Astrocyte (in vitro differentiated cells and primary cell): ENCODE data around the gene THAP11. TPM values are rescaled to one million over a fixed set of nuclear protein-coding genes. Genes with fewer than 3 reads are reported as not detected.

Experiments used
- DNase-seq: peaks from one replicate; pipeline ENCODE4 v3.0.0-alpha.2; 2010; ENCODE audit warnings: low read depth
- FAIRE-seq: peaks from 2 replicates; lab custom pipeline; 2011; peaks lifted over from hg19 to GRCh38; lab: Jason Lieb, UNC
- H2AFZ ChIP-seq: 2 replicates; pipeline ENCODE4 v1.6.0; 2012; ENCODE audit warnings: low read depth, low read length, inconsistent platforms
- H3K27ac ChIP-seq: 2 replicates; pipeline ENCODE4 v1.5.1; 2011; ENCODE audit warnings: low read depth, low read length, inconsistent platforms
- H3K27me3 ChIP-seq: 2 replicates; pipeline ENCODE4 v1.6.0; 2011; ENCODE audit warnings: low read length, inconsistent platforms; ENCODE audit not compliant: insufficient read depth
- H3K36me3 ChIP-seq: 2 replicates; pipeline ENCODE4 v1.5.1; 2011; ENCODE audit warnings: low read length, inconsistent platforms; ENCODE audit not compliant: insufficient read depth
- H3K4me1 ChIP-seq: 2 replicates; pipeline ENCODE4 v1.5.1; 2011; ENCODE audit warnings: low read length, inconsistent platforms; ENCODE audit not compliant: insufficient read depth
- H3K4me2 ChIP-seq: 2 replicates; pipeline ENCODE4 v1.6.0; 2012; ENCODE audit warnings: low read length, inconsistent platforms
- H3K4me3 ChIP-seq: 2 replicates; pipeline ENCODE4 v1.5.1; 2011; ENCODE audit warnings: low read depth, mild to moderate bottlenecking, low read length, inconsistent platforms; ENCODE audit not compliant: insufficient read depth
- H3K79me2 ChIP-seq: 2 replicates; pipeline ENCODE4 v1.6.0; 2012; ENCODE audit warnings: mild to moderate bottlenecking, low read length, inconsistent platforms; ENCODE audit not compliant: insufficient read depth
- H3K9ac ChIP-seq: 2 replicates; pipeline ENCODE4 v1.6.0; 2012; ENCODE audit warnings: mild to moderate bottlenecking, low read length, inconsistent platforms
- H3K9me3 ChIP-seq: 2 replicates; pipeline ENCODE4 v1.5.1; 2012; ENCODE audit warnings: low read depth, mild to moderate bottlenecking, low read length, inconsistent platforms; ENCODE audit not compliant: insufficient read depth
- H4K20me1 ChIP-seq: 2 replicates; pipeline ENCODE4 v1.6.0; 2012; ENCODE audit warnings: low read length, inconsistent platforms; ENCODE audit not compliant: insufficient read depth
- H3K27ac Mint-ChIP-seq: one replicate; pipeline ENCODE4 v1.8.0; 2021; ENCODE audit warnings: mild to moderate bottlenecking, mixed read lengths; ENCODE audit not compliant: unreplicated experiment
- H3K27me3 Mint-ChIP-seq: one replicate; pipeline ENCODE4 v1.8.0; 2021; ENCODE audit warnings: low read depth, mixed read lengths; ENCODE audit not compliant: unreplicated experiment
- H3K36me3 Mint-ChIP-seq: one replicate; pipeline ENCODE4 v1.8.0; 2021; ENCODE audit warnings: low read depth, mixed read lengths; ENCODE audit not compliant: unreplicated experiment
- H3K4me1 Mint-ChIP-seq: one replicate; pipeline ENCODE4 v1.8.0; 2021; ENCODE audit warnings: low read depth, mixed read lengths; ENCODE audit not compliant: unreplicated experiment
- H3K4me3 Mint-ChIP-seq: one replicate; pipeline ENCODE4 v1.8.0; 2021; ENCODE audit warnings: mild to moderate bottlenecking, moderate library complexity, mixed read lengths; ENCODE audit not compliant: unreplicated experiment
- H3K9me3 Mint-ChIP-seq: one replicate; pipeline ENCODE4 v1.8.0; 2021; ENCODE audit warnings: mild to moderate bottlenecking, mixed read lengths; ENCODE audit not compliant: unreplicated experiment
- CTCF ChIP-seq: IDR thresholded peaks from 2 replicates; pipeline ENCODE4 v1.5.1; 2011; ENCODE audit warnings: low read depth, mild to moderate bottlenecking, inconsistent platforms, low read length, moderate library complexity; ENCODE audit not compliant: insufficient read depth
- EZH2 ChIP-seq: IDR thresholded peaks from 2 replicates; pipeline ENCODE4 v1.6.1; 2012; ENCODE audit warnings: mild to moderate bottlenecking, low read length, inconsistent platforms; ENCODE audit not compliant: insufficient read depth
- total RNA-seq: library from RNA; stranded (reverse); gene quantifications from 2 replicates; pipeline ENCODE4 v1.2.1, GENCODE V29; 2021

Gene THAP11
- total RNA-seq, 1 donor from 2014 or later, result 16.5 TPM

DNA sequence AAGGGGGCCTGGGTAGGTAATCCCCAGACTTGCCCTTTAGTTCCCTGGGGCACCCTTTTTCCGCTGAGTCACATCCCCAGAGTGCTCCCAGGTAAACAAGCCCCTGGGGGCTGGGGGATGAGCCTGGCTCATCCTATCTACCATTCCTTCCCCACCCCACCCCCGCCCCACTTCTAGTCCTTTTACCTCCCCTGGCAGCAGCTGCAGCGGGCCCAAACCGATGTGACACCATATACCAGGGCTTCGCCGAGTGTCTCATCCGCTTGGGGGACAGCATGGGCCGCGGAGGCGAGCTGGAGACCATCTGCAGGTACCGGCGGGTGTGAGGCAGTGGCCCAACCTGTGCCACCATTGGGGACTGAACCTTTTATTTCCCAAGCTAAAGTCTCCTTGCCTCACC is 43.4 kb downstream of the THAP11 start:
- Mint-ChIP-seq H3K4me1 (peaks cover 7% of the 10 kb centered on the region), H3K27ac (no peak overlapping the region), H3K4me3 (no peak overlapping the region), H3K36me3 (peaks cover 16% of the 10 kb centered on the region), H3K27me3 (no peaks in the 10 kb centered on the region), H3K9me3 (no peaks in the 10 kb centered on the region)
- Histone ChIP-seq H3K4me3 (no peak overlapping the region), H3K9ac (no peak overlapping the region), H3K36me3 (peaks cover 16% of the 10 kb centered on the region), H3K79me2 (no peaks in the 10 kb centered on the region), H3K4me1 (peaks cover 6% of the 10 kb centered on the region), H2AFZ (no peak overlapping the region), H3K4me2 (no peak overlapping the region), H3K27me3 (no peaks in the 10 kb centered on the region), H4K20me1 (peaks cover 36% of the 10 kb centered on the region), H3K27ac (no peak overlapping the region), H3K9me3 (no peaks in the 10 kb centered on the region)
- FAIRE-seq, result no peak
- TF ChIP-seq EZH2, result no peak
- no peak for TF ChIP-seq CTCF
- no peak for DNase-seq

- peaks cover 16% of the 10 kb centered on the region for H3K36me3 Mint-ChIP-seq
- no peaks in the 10 kb centered on the region for H3K9me3 ChIP-seq
- peaks cover 16% of the 10 kb centered on the region for H3K36me3 ChIP-seq
- TF ChIP-seq EZH2 (no peak), CTCF (no peak)
- no peaks in the 10 kb centered on the region for H3K27me3 Mint-ChIP-seq
- H3K4me3 ChIP-seq, result no peak overlapping the region
- no peak overlapping the region for H3K27ac ChIP-seq
- H3K4me3 Mint-ChIP-seq, result no peak overlapping the region
- no peak overlapping the region for H3K27ac Mint-ChIP-seq
- DNase-seq (no peak), FAIRE-seq (no peak)
- no peak overlapping the region for H3K9ac ChIP-seq
- H2AFZ ChIP-seq, result no peak overlapping the region
- no peaks in the 10 kb centered on the region for H3K79me2 ChIP-seq
- peaks cover 7% of the 10 kb centered on the region for H3K4me1 Mint-ChIP-seq
- no peaks in the 10 kb centered on the region for H3K9me3 Mint-ChIP-seq
- peaks cover 6% of the 10 kb centered on the region for H3K4me1 ChIP-seq
- peaks cover 34% of the 10 kb centered on the region for H4K20me1 ChIP-seq
- no peaks in the 10 kb centered on the region for H3K27me3 ChIP-seq
- no peak overlapping the region for H3K4me2 ChIP-seq
Observed at GRCh38 chr16:67885976-67886375, 43.9 kb downstream of the THAP11 start.

- H3K27me3 Mint-ChIP-seq, result no peaks in the 10 kb centered on the region
- no peaks in the 10 kb centered on the region for H3K79me2 ChIP-seq
- H3K36me3 Mint-ChIP-seq, result peaks cover 16% of the 10 kb centered on the region
- no peaks in the 10 kb centered on the region for H3K9me3 ChIP-seq
- H4K20me1 ChIP-seq, result peaks cover 31% of the 10 kb centered on the region
- H2AFZ ChIP-seq, result no peak overlapping the region
- H3K4me1 Mint-ChIP-seq, result peaks cover 7% of the 10 kb centered on the region
- no peak overlapping the region for H3K27ac Mint-ChIP-seq
- H3K27me3 ChIP-seq, result no peaks in the 10 kb centered on the region
- no peaks in the 10 kb centered on the region for H3K9me3 Mint-ChIP-seq
- DNase-seq (no peak), FAIRE-seq (no peak)
- H3K4me3 ChIP-seq, result no peak overlapping the region
- TF ChIP-seq EZH2, result no peak
- TF ChIP-seq CTCF, result no peak
- peaks cover 6% of the 10 kb centered on the region for H3K4me1 ChIP-seq
- H3K9ac ChIP-seq, result no peak overlapping the region
- peaks cover 11% of the 10 kb centered on the region for H3K36me3 ChIP-seq
- no peak overlapping the region for H3K4me2 ChIP-seq
- no peak overlapping the region for H3K4me3 Mint-ChIP-seq
- no peak overlapping the region for H3K27ac ChIP-seq
Observed at GRCh38 chr16:67886387-67886786, 44.3 kb downstream of the THAP11 start.
